Activated CD4-positive, alpha-beta T cell treated with anti-CD3 and anti-CD28 coated beads for 4 hours (primary cell): Measurements from ENCODE around the gene GIPR.
A peak's percentile ranks its signal among the peaks of the same experiment; 100 is the strongest.
"Not testable (repeated sequence)": the region's sequence is repeated elsewhere in the genome, so short reads cannot be mapped to it uniquely, and the experiment has no call there.

Experiments
- DNase-seq, 2 donors: peaks; one replicate each; pipeline ENCODE4 v3.0.0-alpha.2; 2020

Gene GIPR

GRCh38 chr19:45667620-45668341 is at the start of gene GIPR:
Gene GIPR (plus strand): TSS chr19:45668221. CDS start chr19:45669521, 1,300 bp downstream.
- peak; percentile 44 to 54 for DNase-seq

- DNase-seq: no peak
Observed at GRCh38 chr19:45621389-45621788, 46.6 kb upstream of the GIPR start.

GRCh38 chr19:45621976-45622503 is 46.0 kb upstream of the GIPR start:
- no peak for DNase-seq

- DNase-seq: no peak
Observed at GRCh38 chr19:45623984-45624383, 44.0 kb upstream of the GIPR start.

GRCh38 chr19:45628219-45628618 is 39.8 kb upstream of the GIPR start:
- not testable (repeated sequence) for DNase-seq

GRCh38 chr19:45629704-45630103 is 38.3 kb upstream of the GIPR start:
- DNase-seq: no peak

GRCh38 chr19:45630463-45630862 is 37.6 kb upstream of the GIPR start:
- DNase-seq: no peak

GRCh38 chr19:45632468-45633196 is 35.4 kb upstream of the GIPR start:
- peak; percentile 33 to 51 for DNase-seq

- no peak for DNase-seq
Observed at GRCh38 chr19:45636275-45636674, 31.7 kb upstream of the GIPR start.

- no peak for DNase-seq
Observed at GRCh38 chr19:45636902-45637301, 31.1 kb upstream of the GIPR start.

- DNase-seq: no peak
Observed at GRCh38 chr19:45637890-45638667, 29.9 kb upstream of the GIPR start.

- peak; percentile 44 to 55 for DNase-seq
Observed at GRCh38 chr19:45638930-45639729, 28.9 kb upstream of the GIPR start, which contains the start of gene EML2. Gene EML2 (minus strand): TSS chr19:45639397. CDS start chr19:45639376, 21 bp downstream.

GRCh38 chr19:45640849-45641273 is 27.2 kb upstream of the GIPR start:
- no peak for DNase-seq

GRCh38 chr19:45641274-45642105 is 26.5 kb upstream of the GIPR start:
- peak; percentile 53 to 58 for DNase-seq

GRCh38 chr19:45643024-45643926 is 24.7 kb upstream of the GIPR start:
- peak; percentile 88 to 95 for DNase-seq

GRCh38 chr19:45643927-45644771 is 23.9 kb upstream of the GIPR start:
- DNase-seq: peak in 1 of 2 donors; percentile 4

- DNase-seq: no peak
Observed at GRCh38 chr19:45645068-45645630, 22.9 kb upstream of the GIPR start.

GRCh38 chr19:45645631-45646344 is 22.2 kb upstream of the GIPR start:
- peak; percentile 71 for DNase-seq
